GM08714 (cell line): Measurements from ENCODE around the gene DLGAP1.
"Not testable (repeated sequence)": the region's sequence is repeated elsewhere in the genome, so short reads cannot be mapped to it uniquely, and the experiment has no call there.

ENCODE experiments used
- H3K4me3 ChIP-seq: fragments of 200-500 bp; sonication (Bioruptor generic); 2 replicates; pipeline ENCODE4 v1.5.1; 2014; ENCODE audit warnings: mild to moderate bottlenecking, low read length, inconsistent platforms
- ZNF274 ChIP-seq: IDR thresholded peaks from 2 replicates; pipeline ENCODE4 v1.6.1; 2012; ENCODE audit warnings: mild to moderate bottlenecking, low read depth, low read length

DLGAP1 gene

GRCh38 chr18:3624935-3625741, 830.0 kb downstream of the DLGAP1 start:
- TF ChIP-seq ZNF274, result no peak
- H3K4me3 ChIP-seq, result no peak overlapping the region

- no peak overlapping the region for H3K4me3 ChIP-seq
- TF ChIP-seq ZNF274, result no peak
Measured at GRCh38 chr18:3624546-3624934, 830.6 kb downstream of the DLGAP1 start.

- no peak overlapping the region for H3K4me3 ChIP-seq
- no peak for TF ChIP-seq ZNF274
Measured at GRCh38 chr18:3623769-3624545, 831.1 kb downstream of the DLGAP1 start.

GRCh38 chr18:3620146-3621119, 834.7 kb downstream of the DLGAP1 start:
- TF ChIP-seq ZNF274, result no peak

GRCh38 chr18:3619746-3620145, 835.4 kb downstream of the DLGAP1 start:
- no peak overlapping the region for H3K4me3 ChIP-seq
- TF ChIP-seq ZNF274, result no peak

More at GRCh38 chr18:3620146-3621119, 834.7 kb downstream of the DLGAP1 start:
- H3K4me3 ChIP-seq, result no peak overlapping the region

GRCh38 chr18:3619222-3619621, 835.9 kb downstream of the DLGAP1 start:
- no peak for TF ChIP-seq ZNF274
- no peak overlapping the region for H3K4me3 ChIP-seq

GRCh38 chr18:3616744-3617143, 838.4 kb downstream of the DLGAP1 start:
- no peak for TF ChIP-seq ZNF274
- no peak overlapping the region for H3K4me3 ChIP-seq

- H3K4me3 ChIP-seq, result no peak overlapping the region
- no peak for TF ChIP-seq ZNF274
Measured at GRCh38 chr18:3616142-3616541, 839.0 kb downstream of the DLGAP1 start.

- no peak for TF ChIP-seq ZNF274
- no peak overlapping the region for H3K4me3 ChIP-seq
Measured at GRCh38 chr18:3615374-3615985, 839.6 kb downstream of the DLGAP1 start.

GRCh38 chr18:3612315-3612714, 842.8 kb downstream of the DLGAP1 start:
- no peak overlapping the region for H3K4me3 ChIP-seq
- no peak for TF ChIP-seq ZNF274

- H3K4me3 ChIP-seq, result no peak overlapping the region
- no peak for TF ChIP-seq ZNF274
Measured at GRCh38 chr18:3611313-3612090, 843.6 kb downstream of the DLGAP1 start.

- no peak for TF ChIP-seq ZNF274
- H3K4me3 ChIP-seq, result no peak overlapping the region
Measured at GRCh38 chr18:3610813-3611212, 844.3 kb downstream of the DLGAP1 start.

- H3K4me3 ChIP-seq, result no peak overlapping the region
- no peak for TF ChIP-seq ZNF274
Measured at GRCh38 chr18:3610188-3610708, 844.9 kb downstream of the DLGAP1 start.

- no peak for TF ChIP-seq ZNF274
- no peak overlapping the region for H3K4me3 ChIP-seq
Measured at GRCh38 chr18:3608488-3608887, 846.6 kb downstream of the DLGAP1 start.

- H3K4me3 ChIP-seq, result not testable (repeated sequence)
Measured at GRCh38 chr18:3608099-3608453, 847.0 kb downstream of the DLGAP1 start.
